Left lung (tissue), 10 donors: ENCODE results near the gene CDC34. TPM values are rescaled to one million over a fixed set of nuclear protein-coding genes. Genes with fewer than 3 reads are reported as not detected.

ENCODE experiments used
- ATAC-seq: fragments of 200-7000 bp; cut with Tn5 transposase; one replicate; pipeline ENCODE4 v1.9.1; 2020; ENCODE audit warnings: moderate library complexity
- DNase-seq, 4 donors: peaks; one replicate each; pipeline ENCODE4 v3.0.0-alpha.2; 2013 to 2020
- H3K27ac ChIP-seq, 2 donors: fragments of 200-600 bp; sonication (generic) in 1 of 2; one replicate each; pipeline versions ENCODE4 v1.5.0 to v1.8.0; 2020 to 2021
- H3K27me3 ChIP-seq, 2 donors: fragments of 200-600 bp; sonication (generic) in 1 of 2; one replicate each; pipeline versions ENCODE4 v1.5.0 to v1.8.0; 2020 to 2021
- H3K36me3 ChIP-seq, 2 donors: fragments of 200-600 bp; sonication (generic) in 1 of 2; one replicate each; pipeline versions ENCODE4 v1.5.0 to v1.8.0; 2020 to 2021
- H3K4me1 ChIP-seq, 2 donors: fragments of 200-600 bp; one replicate each; pipeline ENCODE4 v1.8.0; 2021
- H3K4me3 ChIP-seq, 2 donors: fragments of 200-600 bp; sonication (generic) in 1 of 2; one replicate each; pipeline versions ENCODE4 v1.5.0 to v1.8.0; 2020 to 2021; ENCODE audit warnings: mild to moderate bottlenecking in 1 of 2
- H3K9me3 ChIP-seq, 2 donors: fragments of 200-600 bp; sonication (generic) in 1 of 2; one replicate each; pipeline versions ENCODE4 v1.5.0 to v1.8.0; 2020 to 2021
- CTCF ChIP-seq, 2 donors: fragments of 200-600 bp; sonication (generic) in 1 of 2; IDR thresholded peaks; one replicate each; pipeline versions ENCODE4 v1.5.0 to v1.8.0; 2021; ENCODE audit warnings: antibody characterized with exemption in 2 of 2
- intact Hi-C, 2 donors: fragments of 100-400 bp; cut with DNase I; formaldehyde crosslinking; loops; one replicate each; pipeline versions ENCODE4 v1.11.2 to v1.14.2; 2022
- polyA plus RNA-seq, 6 donors: library from polyadenylated mRNA; unstranded; fragments of 120-200 nt; gene quantifications; one replicate each; pipeline ENCODE4 v1.2.1, GENCODE V29; 2013; ENCODE audit not compliant: insufficient read length in 6 of 6
- total RNA-seq, 2 donors: library from RNA; stranded (reverse); fragmentation: NEBNext Ultra II Directional; extraction: Animal tissue kit (Norgen Biotek cat#: 25700); gene quantifications; one replicate each; pipeline ENCODE4 v1.2.1, GENCODE V29; 2021
- donor health status: DM: no; HTN: yes; CAD: no.
- donor health status: DM: no; HTN: no; CAD: no.

Gene CDC34
- total and polyA plus RNA-seq, 8 donors = 42.7 to 62.3 (median 55.0) TPM

GRCh38 chr19:554817-555216 lies 23.3 kb downstream of the CDC34 start:
- TF ChIP-seq CTCF (IDR thresholded peaks at IDR 0.05) = no peak
- Histone ChIP-seq H3K27ac (no peak overlapping the region), H3K9me3 (no peaks in the 10 kb centered on the region), H3K27me3 (peaks cover 0 to 11% of the 10 kb centered on the region in 2 donors), H3K4me3 (no peak overlapping the region), H3K4me1 (peaks cover 8 to 13% of the 10 kb centered on the region in 2 donors), H3K36me3 (no peaks in the 10 kb centered on the region)
- intact Hi-C loops = no loop called here
- peak in 1 of 4 donors; percentile 53 for DNase-seq
- ATAC-seq = no peak

GRCh38 chr19:555474-555808 lies 23.9 kb downstream of the CDC34 start:
- Histone ChIP-seq H3K36me3 (no peaks in the 10 kb centered on the region), H3K27me3 (peaks cover 0 to 11% of the 10 kb centered on the region in 2 donors), H3K4me3 (no peak overlapping the region), H3K4me1 (peaks cover 8 to 13% of the 10 kb centered on the region in 2 donors), H3K9me3 (no peaks in the 10 kb centered on the region), H3K27ac (peak overlapping the region in 1 of 2 donors; percentile 15)
- DNase-seq (peak in 1 of 4 donors; percentile 27), ATAC-seq (no peak)
- intact Hi-C loops = no loop called here
- TF ChIP-seq CTCF (IDR thresholded peaks at IDR 0.05) = no peak

DNA sequence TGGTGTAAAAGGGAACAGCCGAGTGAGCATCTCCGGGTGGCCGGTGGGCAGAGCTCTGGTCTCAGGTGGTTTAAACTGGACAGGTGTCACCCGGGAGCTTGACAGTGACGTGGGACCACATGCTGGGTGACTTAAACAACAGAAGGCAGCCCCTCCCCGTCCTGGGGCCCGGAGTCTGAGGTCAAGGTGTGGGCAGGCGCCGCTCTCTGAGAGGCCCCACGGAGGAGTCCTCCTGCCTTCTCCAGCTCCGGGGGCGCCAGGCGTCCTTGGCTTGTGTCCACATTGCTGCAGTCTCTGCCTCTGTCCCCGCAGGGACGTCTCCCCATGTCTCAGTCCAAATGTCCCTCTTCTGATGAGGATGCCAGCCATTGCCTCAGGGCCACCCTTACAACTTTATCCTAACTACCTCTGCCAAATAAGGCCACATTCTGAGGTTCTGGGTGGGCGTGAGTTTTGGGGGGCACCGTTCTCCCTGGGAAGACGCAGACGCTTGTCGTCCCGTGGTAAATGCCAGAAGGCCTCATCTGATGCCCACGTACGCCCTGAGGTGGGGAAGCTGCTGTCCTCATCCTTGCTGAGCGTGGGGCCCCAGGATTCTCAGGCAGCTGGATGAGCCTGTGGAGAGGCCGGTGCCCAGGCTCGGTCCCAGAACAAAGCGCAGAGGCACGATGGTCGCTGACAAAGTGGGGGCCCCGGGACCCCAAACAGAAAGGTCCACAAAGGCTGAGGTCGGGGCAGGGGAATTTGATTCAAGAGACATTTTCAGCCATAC lies 25.2 kb downstream of the CDC34 start:
- TF ChIP-seq CTCF (IDR thresholded peaks at IDR 0.05) = no peak
- peak overlapping the region in 1 of 2 donors; percentile 15 for H3K27ac ChIP-seq
- peaks cover 8 to 13% of the 10 kb centered on the region in 2 donors for H3K4me1 ChIP-seq
- H3K27me3 ChIP-seq = peaks cover 0 to 10% of the 10 kb centered on the region in 2 donors
- ATAC-seq = no peak
- H3K4me3 ChIP-seq = no peak overlapping the region
- intact Hi-C loops = no loop called here
- no peaks in the 10 kb centered on the region for H3K9me3 ChIP-seq
- no peaks in the 10 kb centered on the region for H3K36me3 ChIP-seq
- peak in 1 of 4 donors; percentile 70 for DNase-seq

DNA sequence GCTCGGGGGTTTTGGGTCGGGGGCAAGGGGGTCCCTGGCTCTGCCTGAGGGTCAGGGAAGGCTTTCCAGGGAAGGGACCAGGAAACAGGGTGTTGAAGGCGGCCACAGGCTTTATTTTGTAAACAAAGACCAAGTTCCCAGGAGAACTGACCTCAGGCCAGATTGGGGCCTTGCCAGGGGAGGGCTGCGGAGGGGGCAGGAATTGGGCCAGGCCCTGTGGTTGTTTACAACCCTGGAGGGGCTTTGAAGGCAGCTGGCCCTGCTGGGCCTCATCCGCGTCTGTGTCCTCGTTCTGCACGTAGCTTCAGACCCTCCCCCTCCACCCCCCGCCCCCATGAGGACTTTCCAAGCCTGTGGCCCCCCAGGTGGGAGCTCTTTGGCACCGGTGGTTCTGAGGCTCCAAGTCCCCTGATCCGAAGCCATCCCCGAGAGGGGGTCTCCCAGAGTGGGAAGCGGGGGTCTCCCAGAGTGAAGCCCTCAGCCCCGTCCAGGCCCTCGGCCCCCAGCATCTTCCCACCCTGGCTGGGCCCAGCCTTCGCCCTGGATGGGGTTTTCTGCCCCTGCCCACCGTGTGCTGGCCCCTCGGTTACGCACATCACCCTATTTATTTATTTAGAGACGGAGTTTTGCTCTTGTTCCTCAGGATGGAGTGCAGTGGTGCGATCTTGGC lies 27.3 kb downstream of the CDC34 start:
- no peaks in the 10 kb centered on the region for H3K27me3 ChIP-seq
- H3K4me1 ChIP-seq = peaks cover 8 to 13% of the 10 kb centered on the region in 2 donors
- H3K36me3 ChIP-seq = no peaks in the 10 kb centered on the region
- no peaks in the 10 kb centered on the region for H3K9me3 ChIP-seq
- no peak for TF ChIP-seq CTCF (IDR thresholded peaks at IDR 0.05)
- no peak for ATAC-seq
- intact Hi-C loops = no loop called here
- peak in 3 of 4 donors; percentile 59 to 90 (median 70) for DNase-seq
- H3K27ac ChIP-seq = peak overlapping the region in 1 of 2 donors; percentile 15
- no peak overlapping the region for H3K4me3 ChIP-seq

DNA sequence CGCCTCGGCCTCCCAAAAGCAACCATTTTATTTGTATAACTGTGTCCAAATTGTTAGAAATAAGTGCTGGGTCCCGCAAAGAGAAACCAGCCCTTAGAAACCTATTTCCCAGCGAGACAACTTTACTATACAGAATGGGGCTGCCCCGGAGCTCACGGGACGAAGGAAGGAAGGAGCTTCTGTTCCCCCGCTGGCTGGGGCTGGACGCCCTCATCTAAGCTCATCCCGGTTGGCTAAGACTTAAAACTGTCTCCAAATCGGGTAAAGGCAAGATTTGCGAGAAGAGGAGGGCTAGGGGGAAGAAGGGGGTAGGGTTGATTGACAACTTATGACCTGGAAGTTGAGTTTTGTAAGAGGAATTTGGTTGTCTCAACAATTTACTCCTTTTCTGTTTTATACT lies 28.6 kb downstream of the CDC34 start:
- no peak for ATAC-seq
- no peak for TF ChIP-seq CTCF (IDR thresholded peaks at IDR 0.05)

More for the DNA sequence above, 28.6 kb downstream of the CDC34 start:
- no peaks in the 10 kb centered on the region for H3K36me3 ChIP-seq
- H3K27ac ChIP-seq = no peak overlapping the region
- intact Hi-C loops = no loop called here
- no peaks in the 10 kb centered on the region for H3K27me3 ChIP-seq
- H3K4me3 ChIP-seq = no peak overlapping the region
- peak in 1 of 4 donors; percentile 15 for DNase-seq
- no peaks in the 10 kb centered on the region for H3K9me3 ChIP-seq
- peaks cover 8 to 13% of the 10 kb centered on the region in 2 donors for H3K4me1 ChIP-seq
